ENCODE data around the gene SLC35F6. TPM values are rescaled to one million over a fixed set of nuclear protein-coding genes. Genes with fewer than 3 reads are reported as not detected.

SLC35F6 gene
- total and polyA plus RNA-seq, 7 donors, result 14.8 to 40.2 (median 25.1) TPM

- WGBS, 3 donors, result 71 to 76% (median 72%) methylated on average over 13 to 14 of the region's 14 CpGs
- Histone ChIP-seq H3K4me3 (no peak overlapping the region), H3K9me3 (no peaks in the 10 kb centered on the region), H3K4me1 (peaks cover 37% of the 10 kb centered on the region), H3K27ac (peak overlapping the region; percentile 75), H3K27me3 (ENCODE audit: insufficient read depth in 3 of 3, low read length in 2 of 3) (no peaks in the 10 kb centered on the region), H3K36me3 (ENCODE audit: insufficient read depth in 1 of 2, low read depth in 1 of 2) (no peaks in the 10 kb centered on the region)
- ATAC-seq (no peak), DNase-seq (no peak)
- TF ChIP-seq, protein P1, sequence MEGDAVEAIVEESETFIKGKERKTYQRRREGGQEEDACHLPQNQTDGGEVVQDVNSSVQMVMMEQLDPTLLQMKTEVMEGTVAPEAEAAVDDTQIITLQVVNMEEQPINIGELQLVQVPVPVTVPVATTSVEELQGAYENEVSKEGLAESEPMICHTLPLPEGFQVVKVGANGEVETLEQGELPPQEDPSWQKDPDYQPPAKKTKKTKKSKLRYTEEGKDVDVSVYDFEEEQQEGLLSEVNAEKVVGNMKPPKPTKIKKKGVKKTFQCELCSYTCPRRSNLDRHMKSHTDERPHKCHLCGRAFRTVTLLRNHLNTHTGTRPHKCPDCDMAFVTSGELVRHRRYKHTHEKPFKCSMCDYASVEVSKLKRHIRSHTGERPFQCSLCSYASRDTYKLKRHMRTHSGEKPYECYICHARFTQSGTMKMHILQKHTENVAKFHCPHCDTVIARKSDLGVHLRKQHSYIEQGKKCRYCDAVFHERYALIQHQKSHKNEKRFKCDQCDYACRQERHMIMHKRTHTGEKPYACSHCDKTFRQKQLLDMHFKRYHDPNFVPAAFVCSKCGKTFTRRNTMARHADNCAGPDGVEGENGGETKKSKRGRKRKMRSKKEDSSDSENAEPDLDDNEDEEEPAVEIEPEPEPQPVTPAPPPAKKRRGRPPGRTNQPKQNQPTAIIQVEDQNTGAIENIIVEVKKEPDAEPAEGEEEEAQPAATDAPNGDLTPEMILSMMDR (IDR thresholded peaks at IDR 0.05), result no peak
- intact Hi-C loops (cut with DNase I), result no loop called here
Measured at GRCh38 chr2:26724784-26725520, 39.1 kb upstream of the SLC35F6 start.

DNA sequence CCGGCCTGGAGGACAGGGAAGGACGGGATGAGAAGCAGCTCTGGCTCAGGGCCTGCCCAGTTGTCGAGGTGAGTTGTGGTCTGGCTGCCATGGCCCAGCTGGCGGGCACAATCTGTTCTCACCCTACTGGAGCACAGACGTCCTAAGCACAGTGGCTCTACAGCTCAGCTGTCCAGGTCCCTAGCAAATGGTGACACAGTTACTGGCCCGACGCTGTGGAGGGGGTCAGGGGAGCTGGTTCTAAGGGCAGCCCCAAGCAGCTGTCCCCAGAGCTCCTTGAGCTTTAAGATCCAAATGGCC lies 38.6 kb upstream of the SLC35F6 start:
- Histone ChIP-seq H3K9me3 (no peaks in the 10 kb centered on the region), H3K4me3 (no peak overlapping the region), H3K4me1 (peaks cover 37% of the 10 kb centered on the region), H3K36me3 (ENCODE audit: insufficient read depth in 1 of 2, low read depth in 1 of 2) (no peaks in the 10 kb centered on the region), H3K27ac (peak overlapping the region; percentile 75), H3K27me3 (ENCODE audit: insufficient read depth in 3 of 3, low read length in 2 of 3) (no peaks in the 10 kb centered on the region)
- TF ChIP-seq, protein P1 (IDR thresholded peaks at IDR 0.05), result no peak
- peak; percentile 74 to 80 for DNase-seq
- peak; percentile 75 to 84 (median 80) for ATAC-seq
- intact Hi-C loops (cut with DNase I), result no loop called here
- 23 to 29% (median 24%) methylated on average over 7 of the region's 7 CpGs for WGBS, 3 donors

DNA sequence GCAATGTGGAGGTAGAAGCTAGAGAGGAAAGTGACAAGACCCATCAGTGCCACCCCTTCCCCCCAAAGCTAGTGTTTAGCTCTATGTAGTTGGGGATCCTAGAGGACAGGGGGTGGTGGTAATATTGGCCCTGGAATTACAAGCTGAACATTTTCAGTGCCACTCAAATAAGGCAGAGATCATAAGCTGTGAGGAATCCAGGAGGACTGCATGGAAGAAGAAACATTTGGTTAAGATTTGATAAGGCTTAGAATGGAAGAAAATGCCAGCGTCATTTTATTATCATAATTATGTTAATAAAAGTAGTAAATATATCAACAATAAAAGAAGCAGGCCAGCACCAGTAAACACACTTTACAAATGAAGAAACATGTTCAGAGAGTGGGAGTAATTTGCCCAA lies 37.9 kb upstream of the SLC35F6 start:
- DNase-seq (no peak), ATAC-seq (no peak)
- no peak overlapping the region for H3K27ac ChIP-seq
- TF ChIP-seq, protein P1 (IDR thresholded peaks at IDR 0.05), result no peak
- WGBS, 3 donors, result 31 to 53% (median 39%) methylated on average over 1 of the region's 1 CpG
- H3K9me3 ChIP-seq, result no peaks in the 10 kb centered on the region
- intact Hi-C loops (cut with DNase I), result no loop called here
- no peaks in the 10 kb centered on the region for H3K36me3 ChIP-seq (ENCODE audit: insufficient read depth in 1 of 2, low read depth in 1 of 2)
- H3K27me3 ChIP-seq (ENCODE audit: insufficient read depth in 3 of 3, low read length in 2 of 3), result no peaks in the 10 kb centered on the region
- H3K4me3 ChIP-seq, result no peak overlapping the region
- H3K4me1 ChIP-seq, result peaks cover 30% of the 10 kb centered on the region

DNA sequence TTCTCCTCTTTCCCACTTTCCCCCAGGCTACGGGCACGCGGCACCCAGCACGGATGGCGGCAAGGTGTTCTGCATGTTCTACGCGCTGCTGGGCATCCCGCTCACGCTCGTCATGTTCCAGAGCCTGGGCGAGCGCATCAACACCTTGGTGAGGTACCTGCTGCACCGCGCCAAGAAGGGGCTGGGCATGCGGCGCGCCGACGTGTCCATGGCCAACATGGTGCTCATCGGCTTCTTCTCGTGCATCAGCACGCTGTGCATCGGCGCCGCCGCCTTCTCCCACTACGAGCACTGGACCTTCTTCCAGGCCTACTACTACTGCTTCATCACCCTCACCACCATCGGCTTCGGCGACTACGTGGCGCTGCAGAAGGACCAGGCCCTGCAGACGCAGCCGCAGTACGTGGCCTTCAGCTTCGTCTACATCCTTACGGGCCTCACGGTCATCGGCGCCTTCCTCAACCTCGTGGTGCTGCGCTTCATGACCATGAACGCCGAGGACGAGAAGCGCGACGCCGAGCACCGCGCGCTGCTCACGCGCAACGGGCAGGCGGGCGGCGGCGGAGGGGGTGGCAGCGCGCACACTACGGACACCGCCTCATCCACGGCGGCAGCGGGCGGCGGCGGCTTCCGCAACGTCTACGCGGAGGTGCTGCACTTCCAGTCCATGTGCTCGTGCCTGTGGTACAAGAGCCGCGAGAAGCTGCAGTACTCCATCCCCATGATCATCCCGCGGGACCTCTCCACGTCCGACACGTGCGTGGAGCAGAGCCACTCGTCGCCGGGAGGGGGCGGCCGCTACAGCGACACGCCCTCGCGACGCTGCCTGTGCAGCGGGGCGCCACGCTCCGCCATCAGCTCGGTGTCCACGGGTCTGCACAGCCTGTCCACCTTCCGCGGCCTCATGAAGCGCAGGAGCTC lies 36.2 kb upstream of the SLC35F6 start:
- intact Hi-C loops (cut with DNase I), result no loop called here

More for the DNA sequence above, 36.2 kb upstream of the SLC35F6 start:
- Histone ChIP-seq H3K27ac (no peak overlapping the region), H3K36me3 (ENCODE audit: insufficient read depth in 1 of 2, low read depth in 1 of 2) (no peaks in the 10 kb centered on the region), H3K4me3 (no peak overlapping the region), H3K9me3 (no peaks in the 10 kb centered on the region), H3K27me3 (ENCODE audit: insufficient read depth in 3 of 3, low read length in 2 of 3) (no peaks in the 10 kb centered on the region), H3K4me1 (peaks cover 23% of the 10 kb centered on the region)
- DNase-seq (peak in 1 of 2 donors; percentile 60), ATAC-seq (no peak)
- 55 to 76% (median 56%) methylated on average over 92 to 101 of the region's 101 CpGs for WGBS, 3 donors
- TF ChIP-seq, protein P1 (IDR thresholded peaks at IDR 0.05), result peak; percentile 13
